Brain microvascular endothelial cell (primary cell): ENCODE results near the gene CBLN4.

ENCODE experiments used
- DNase-seq: peaks from one replicate; pipeline ENCODE4 v3.0.0-alpha.2; 2020
- H3K27ac ChIP-seq: fragments of 250-450 bp; sonication (Bioruptor Pico); 2 replicates; pipeline ENCODE4 v1.5.1; 2020; ENCODE audit warnings: mild to moderate bottlenecking, moderate library complexity
- H3K27me3 ChIP-seq: fragments of 250-450 bp; sonication (Bioruptor Pico); replicated peaks from 2 replicates; pipeline ENCODE4 v1.5.1; 2020; ENCODE audit warnings: mild to moderate bottlenecking
- H3K36me3 ChIP-seq: fragments of 250-450 bp; sonication (Bioruptor Pico); replicated peaks from 2 replicates; pipeline ENCODE4 v1.5.1; 2020; ENCODE audit warnings: mild to moderate bottlenecking
- H3K4me3 ChIP-seq: 2 replicates; pipeline ENCODE4 v1.5.1; 2011; ENCODE audit warnings: low read depth, mild to moderate bottlenecking, control low read depth, low read length, moderate library complexity
- CTCF ChIP-seq: IDR thresholded peaks from 2 replicates; pipeline ENCODE4 v1.5.1; 2011; ENCODE audit warnings: low read depth, mild to moderate bottlenecking, moderate library complexity, low read length, control low read depth, inconsistent platforms; ENCODE audit errors: missing control alignments
- in situ Hi-C: cut with HindIII; loops from 2 replicates; pipeline ENCODE4 v1.10.0; 2017; ENCODE audit warnings: low sequenced_read_pairs, low pct_ligation_motif_present

The CBLN4 gene

GRCh38 chr20:55964790-55965189 is 40.5 kb downstream of the CBLN4 start:
- Histone ChIP-seq H3K36me3 (no peaks in the 10 kb centered on the region), H3K27ac (no peak overlapping the region), H3K4me3 (no peak overlapping the region), H3K27me3 (no peaks in the 10 kb centered on the region)
- no peak for TF ChIP-seq CTCF
- in situ Hi-C loops, result no loop called here
- no peak for DNase-seq

GRCh38 chr20:55961376-55962330 is 43.7 kb downstream of the CBLN4 start:
- no peak for DNase-seq
- in situ Hi-C loops, result no loop called here

GRCh38 chr20:55953201-55953600 is 52.1 kb downstream of the CBLN4 start:
- Histone ChIP-seq H3K27me3 (no peaks in the 10 kb centered on the region), H3K36me3 (no peaks in the 10 kb centered on the region), H3K4me3 (no peak overlapping the region), H3K27ac (no peak overlapping the region)
- in situ Hi-C loops, result no loop called here
- TF ChIP-seq CTCF, result no peak
- no peak for DNase-seq

More at GRCh38 chr20:55961376-55962330, 43.7 kb downstream of the CBLN4 start:
- Histone ChIP-seq H3K27ac (no peak overlapping the region), H3K36me3 (no peaks in the 10 kb centered on the region), H3K4me3 (no peak overlapping the region), H3K27me3 (no peaks in the 10 kb centered on the region)
- no peak for TF ChIP-seq CTCF

GRCh38 chr20:55947701-55948100 is 57.6 kb downstream of the CBLN4 start:
- TF ChIP-seq CTCF, result no peak
- no peaks in the 10 kb centered on the region for H3K27me3 ChIP-seq
- no peak overlapping the region for H3K4me3 ChIP-seq
- DNase-seq, result no peak
- in situ Hi-C loops, result no loop called here
- no peak overlapping the region for H3K27ac ChIP-seq
- H3K36me3 ChIP-seq, result no peaks in the 10 kb centered on the region
